Smooth muscle cell (in vitro differentiated cells): ENCODE data around the gene TNFRSF25. TPM values are rescaled to one million over a fixed set of nuclear protein-coding genes. Genes with fewer than 3 reads are reported as not detected.

ENCODE experiments used
- DNase-seq: peaks from one replicate; lab custom pipeline; 2025; ENCODE audit not compliant: unreplicated experiment; lab: John Stamatoyannopoulos, UW
- H2AFZ ChIP-seq: fragments of 200-600 bp; sonication (generic); 2 replicates; pipeline ENCODE4 v1.6.0; 2016; ENCODE audit warnings: antibody characterized with exemption, low read depth, mild to moderate bottlenecking
- H3F3A ChIP-seq: fragments of 200-600 bp; sonication (generic); 2 replicates; pipeline ENCODE4 v1.6.0; 2017; ENCODE audit warnings: antibody characterized with exemption, low read depth
- H3K27ac ChIP-seq: fragments of 200-600 bp; sonication (generic); 2 replicates; pipeline ENCODE4 v1.5.1; 2016; ENCODE audit warnings: low read depth, mild to moderate bottlenecking
- H3K27me3 ChIP-seq: fragments of 200-600 bp; sonication (generic); 2 replicates; pipeline ENCODE4 v1.6.1; 2016; ENCODE audit warnings: low read depth, mild to moderate bottlenecking
- H3K36me3 ChIP-seq: fragments of 200-600 bp; sonication (generic); 2 replicates; pipeline ENCODE4 v1.5.1; 2016; ENCODE audit warnings: low read depth
- H3K4me1 ChIP-seq: fragments of 200-600 bp; sonication (generic); 2 replicates; pipeline ENCODE4 v1.5.1; 2016; ENCODE audit warnings: low read depth
- H3K4me2 ChIP-seq: fragments of 200-600 bp; sonication (generic); 2 replicates; pipeline ENCODE4 v1.6.0; 2016; ENCODE audit warnings: mild to moderate bottlenecking
- H3K4me3 ChIP-seq: fragments of 200-600 bp; sonication (generic); 2 replicates; pipeline ENCODE4 v1.5.1; 2016; ENCODE audit warnings: mild to moderate bottlenecking
- H3K79me2 ChIP-seq: fragments of 200-600 bp; sonication (generic); 2 replicates; pipeline ENCODE4 v1.6.0; 2016; ENCODE audit warnings: low read depth, mild to moderate bottlenecking
- H3K9ac ChIP-seq: fragments of 200-600 bp; sonication (generic); 2 replicates; pipeline ENCODE4 v1.6.0; 2016; ENCODE audit warnings: low read depth
- H3K9me3 ChIP-seq: fragments of 200-600 bp; sonication (generic); replicated peaks from 2 replicates; pipeline ENCODE4 v1.5.1; 2016; ENCODE audit warnings: low read depth
- H4K20me1 ChIP-seq: fragments of 200-600 bp; sonication (generic); 2 replicates; pipeline ENCODE4 v1.6.0; 2016; ENCODE audit warnings: low read depth
- WGBS: methylation state at CpG from one replicate; pipeline ENCODE4 v1.1.7; 2016; ENCODE audit warnings: low lambda C conversion rate; 5-methylcytosine and 5-hydroxymethylcytosine counted together
- polyA plus RNA-seq: library from polyadenylated mRNA; unstranded; fragments of >200 nt; fragmentation: Nextera tagmentation; extraction: Ambion mirVana; gene quantifications from 2 replicates; pipeline ENCODE4 v1.2.1, GENCODE V29; 2016
- total RNA-seq: library from RNA; depleted of rRNA; stranded (reverse); fragments of >200 nt; gene quantifications from 2 replicates; pipeline ENCODE4 v1.2.3, GENCODE V29; 2014
- TF ChIP-seq, protein P1 (sequence below): fragments of 200-600 bp; sonication (generic); IDR thresholded peaks from 2 replicates; pipeline ENCODE4 v1.5.1; 2017; ENCODE audit warnings: borderline replicate concordance, mild to moderate bottlenecking, antibody characterized with exemption; ENCODE audit not compliant: insufficient read depth, poor library complexity, severe bottlenecking

The TNFRSF25 gene
- total and polyA plus RNA-seq, 2 experiments from 2014 or later: 10.1 to 19.8 TPM

- Histone ChIP-seq H3K79me2 (no peaks in the 10 kb centered on the region), H3K27me3 (peaks cover 58% of the 10 kb centered on the region), H3K4me3 (no peak overlapping the region), H3F3A (no peaks in the 10 kb centered on the region), H3K4me1 (peaks cover 4% of the 10 kb centered on the region), H3K27ac (no peak overlapping the region), H3K4me2 (no peak overlapping the region), H4K20me1 (no peaks in the 10 kb centered on the region), H3K36me3 (no peaks in the 10 kb centered on the region), H3K9ac (no peak overlapping the region), H3K9me3 (no peaks in the 10 kb centered on the region), H2AFZ (no peak overlapping the region)
- TF ChIP-seq, protein P1, sequence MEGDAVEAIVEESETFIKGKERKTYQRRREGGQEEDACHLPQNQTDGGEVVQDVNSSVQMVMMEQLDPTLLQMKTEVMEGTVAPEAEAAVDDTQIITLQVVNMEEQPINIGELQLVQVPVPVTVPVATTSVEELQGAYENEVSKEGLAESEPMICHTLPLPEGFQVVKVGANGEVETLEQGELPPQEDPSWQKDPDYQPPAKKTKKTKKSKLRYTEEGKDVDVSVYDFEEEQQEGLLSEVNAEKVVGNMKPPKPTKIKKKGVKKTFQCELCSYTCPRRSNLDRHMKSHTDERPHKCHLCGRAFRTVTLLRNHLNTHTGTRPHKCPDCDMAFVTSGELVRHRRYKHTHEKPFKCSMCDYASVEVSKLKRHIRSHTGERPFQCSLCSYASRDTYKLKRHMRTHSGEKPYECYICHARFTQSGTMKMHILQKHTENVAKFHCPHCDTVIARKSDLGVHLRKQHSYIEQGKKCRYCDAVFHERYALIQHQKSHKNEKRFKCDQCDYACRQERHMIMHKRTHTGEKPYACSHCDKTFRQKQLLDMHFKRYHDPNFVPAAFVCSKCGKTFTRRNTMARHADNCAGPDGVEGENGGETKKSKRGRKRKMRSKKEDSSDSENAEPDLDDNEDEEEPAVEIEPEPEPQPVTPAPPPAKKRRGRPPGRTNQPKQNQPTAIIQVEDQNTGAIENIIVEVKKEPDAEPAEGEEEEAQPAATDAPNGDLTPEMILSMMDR: peak; percentile 50
- 61% methylated on average over 19 of the region's 19 CpGs for WGBS
- DNase-seq: no peak
Observed at GRCh38 chr1:6445062-6445763, 20.8 kb downstream of the TNFRSF25 start.

- TF ChIP-seq, protein P1: no peak
- no peak for DNase-seq
- H3K27me3 ChIP-seq: peaks cover 56% of the 10 kb centered on the region
- H3K27ac ChIP-seq: no peak overlapping the region
- no peak overlapping the region for H2AFZ ChIP-seq
- H3K36me3 ChIP-seq: no peaks in the 10 kb centered on the region
- H3K4me3 ChIP-seq: no peak overlapping the region
- H3K4me2 ChIP-seq: no peak overlapping the region
- no peaks in the 10 kb centered on the region for H3K9me3 ChIP-seq
- H3K4me1 ChIP-seq: peaks cover 4% of the 10 kb centered on the region
- no peak overlapping the region for H3K9ac ChIP-seq
- no peaks in the 10 kb centered on the region for H3F3A ChIP-seq
- no peaks in the 10 kb centered on the region for H4K20me1 ChIP-seq
- WGBS: 86% methylated on average over 13 of the region's 15 CpGs
- no peaks in the 10 kb centered on the region for H3K79me2 ChIP-seq
Observed at GRCh38 chr1:6444377-6444776, 21.6 kb downstream of the TNFRSF25 start.

GRCh38 chr1:6443339-6444115 lies 22.4 kb downstream of the TNFRSF25 start:
- 93% methylated on average over 21 of the region's 21 CpGs for WGBS
- no peak overlapping the region for H3K27ac ChIP-seq
- TF ChIP-seq, protein P1: no peak
- peaks cover 47% of the 10 kb centered on the region for H3K27me3 ChIP-seq
- no peak for DNase-seq
- peaks cover 4% of the 10 kb centered on the region for H3K4me1 ChIP-seq
- H3K4me3 ChIP-seq: no peak overlapping the region
- H3K36me3 ChIP-seq: no peaks in the 10 kb centered on the region
- no peak overlapping the region for H3K4me2 ChIP-seq
- no peaks in the 10 kb centered on the region for H3F3A ChIP-seq
- H3K9ac ChIP-seq: no peak overlapping the region
- no peaks in the 10 kb centered on the region for H3K79me2 ChIP-seq
- no peak overlapping the region for H2AFZ ChIP-seq
- no peaks in the 10 kb centered on the region for H3K9me3 ChIP-seq
- no peaks in the 10 kb centered on the region for H4K20me1 ChIP-seq
